ENCODE results near the gene PRKAR1B.
"Not testable (repeated sequence)": the region's sequence is repeated elsewhere in the genome, so short reads cannot be mapped to it uniquely, and the experiment has no call there.

The PRKAR1B gene

GRCh38 chr7:619368-619840 is 107.7 kb downstream of the PRKAR1B start:
- no peak for DNase-seq

- no peak for DNase-seq
Observed at GRCh38 chr7:618539-619367, 108.3 kb downstream of the PRKAR1B start.

- no peak for DNase-seq
Observed at GRCh38 chr7:617614-618538, 109.2 kb downstream of the PRKAR1B start.

GRCh38 chr7:613442-614140 is 113.5 kb downstream of the PRKAR1B start:
- no peak for DNase-seq

GRCh38 chr7:611837-612236 is 115.2 kb downstream of the PRKAR1B start:
- not testable (repeated sequence) for DNase-seq

GRCh38 chr7:611281-611810 is 115.7 kb downstream of the PRKAR1B start:
- DNase-seq, result no peak

GRCh38 chr7:610531-611280 is 116.4 kb downstream of the PRKAR1B start:
- DNase-seq, result peak; percentile 9

- no peak for DNase-seq
Observed at GRCh38 chr7:610141-610530, 116.9 kb downstream of the PRKAR1B start.

GRCh38 chr7:609365-609764 is 117.7 kb downstream of the PRKAR1B start:
- DNase-seq, result no peak

GRCh38 chr7:608954-609353 is 118.1 kb downstream of the PRKAR1B start:
- DNase-seq, result no peak

GRCh38 chr7:608361-608760 is 118.7 kb downstream of the PRKAR1B start:
- DNase-seq, result no peak

- DNase-seq, result no peak
Observed at GRCh38 chr7:607938-608337, 119.1 kb downstream of the PRKAR1B start.

GRCh38 chr7:605661-606450 is 121.2 kb downstream of the PRKAR1B start:
- no peak for DNase-seq

- peak; percentile 8 for DNase-seq
Observed at GRCh38 chr7:604884-605531, 122.1 kb downstream of the PRKAR1B start.

GRCh38 chr7:604001-604883 is 122.8 kb downstream of the PRKAR1B start:
- peak; percentile 90 for DNase-seq

- no peak for DNase-seq
Observed at GRCh38 chr7:603152-603951, 123.7 kb downstream of the PRKAR1B start.

- DNase-seq, result no peak
Observed at GRCh38 chr7:602341-603141, 124.5 kb downstream of the PRKAR1B start.

Data from fibroblast of skin of back (primary cell).